ENCODE results near the gene DOLPP1. TPM values are rescaled to one million over a fixed set of nuclear protein-coding genes. Genes with fewer than 3 reads are reported as not detected.

The DOLPP1 gene
- total RNA-seq, 1 experiment from 2014 or later = 32.7 TPM

DNA sequence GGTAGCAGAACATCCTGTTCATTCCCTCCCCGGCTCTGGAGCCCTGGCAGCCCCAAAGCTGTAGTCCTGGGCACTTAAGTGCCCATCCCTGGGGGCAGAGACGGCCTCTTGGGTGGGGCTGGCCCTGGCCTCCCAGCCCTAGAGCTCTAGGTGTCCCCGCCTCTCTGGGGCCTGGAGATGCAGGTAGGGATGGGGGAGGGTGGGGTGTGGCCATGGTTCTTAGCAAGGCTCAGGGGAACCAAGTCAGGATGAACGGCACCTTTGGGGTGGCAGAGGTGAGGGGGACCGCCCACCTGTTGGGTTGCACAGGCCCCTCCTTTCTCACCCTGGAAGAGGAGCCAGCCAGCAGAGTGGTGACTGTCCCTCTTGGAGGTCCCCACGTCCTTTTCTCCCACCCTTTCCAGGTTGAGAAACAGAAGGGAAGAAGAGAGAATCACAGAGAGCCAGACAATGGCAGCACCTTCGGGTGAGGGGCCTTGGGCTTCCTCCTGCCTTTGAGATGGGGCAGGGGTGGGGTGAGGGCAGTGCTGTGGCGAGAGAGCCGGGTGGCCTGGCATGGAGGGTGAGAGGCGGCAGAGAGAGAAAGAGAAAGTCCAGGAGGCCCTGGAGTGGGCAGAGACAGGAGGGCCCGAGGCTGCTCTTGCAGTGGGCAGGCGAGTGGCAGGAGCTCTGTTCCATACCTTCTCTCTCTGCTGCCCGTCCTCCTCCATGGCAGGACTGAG lies 27.3 kb downstream of the DOLPP1 start (continued):
- TF ChIP-seq ZNF532 (CRISPR knock-in tag; IDR thresholded peaks at IDR 0.05; ENCODE audit: borderline replicate concordance) (no peak), E2F5 (CRISPR knock-in tag; IDR thresholded peaks at IDR 0.05) (no peak), GRHL2 (CRISPR knock-in tag; IDR thresholded peaks at IDR 0.05; ENCODE audit: insufficient replicate concordance, severe bottlenecking) (no peak)

DNA sequence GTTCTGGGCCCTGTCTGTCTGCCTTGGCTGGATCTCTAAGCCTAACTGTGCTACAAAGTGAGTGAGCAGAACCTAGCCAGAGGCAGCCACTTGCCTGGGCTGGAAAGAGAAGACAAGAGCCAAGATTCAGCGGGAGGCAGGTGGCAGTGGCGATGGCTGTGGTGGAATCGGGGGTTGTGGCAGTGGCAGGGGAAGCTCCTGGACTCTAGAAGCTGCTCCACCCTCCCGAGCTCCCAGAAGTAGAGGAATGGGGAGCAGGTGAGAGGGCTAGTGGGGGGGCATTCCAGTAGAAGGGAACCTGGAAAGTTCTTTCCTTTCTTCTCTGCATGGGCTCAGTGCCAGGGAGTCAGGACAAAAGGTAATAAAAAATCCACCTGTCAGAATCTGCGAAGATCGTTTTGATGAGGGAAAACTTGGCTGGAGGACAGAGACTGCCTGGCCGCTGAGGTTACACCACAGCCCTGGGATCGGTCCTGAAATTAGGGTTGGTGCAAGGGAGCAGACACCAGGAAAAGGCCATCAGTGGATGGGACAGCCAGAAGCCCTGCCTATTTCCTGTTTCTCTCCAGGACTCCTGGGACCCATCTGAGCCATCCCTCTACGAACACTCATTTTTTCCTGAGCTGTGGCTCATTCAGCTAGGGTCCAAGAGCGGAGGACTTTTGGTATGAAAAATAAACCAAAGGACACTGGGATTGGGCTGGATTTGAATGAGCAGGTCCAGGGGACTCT lies 28.1 kb downstream of the DOLPP1 start:
- no peaks in the 10 kb centered on the region for H3K9me3 Mint-ChIP-seq
- POLR2A ChIA-PET = interaction anchor here (0.5 to 1.6 kb wide), 3 partner anchors 18 to 203 kb away, joined by 3 read pairs; no protein-coding TSS in a partner anchor
- ATAC-seq (no peak), DNase-seq (ENCODE audit: low spot score) (no peak)
- no peak overlapping the region for H3K27ac Mint-ChIP-seq
- peaks cover 17% of the 10 kb centered on the region for H3K27me3 Mint-ChIP-seq (ENCODE audit: low read depth)
- H3K36me3 Mint-ChIP-seq = no peaks in the 10 kb centered on the region
- peaks cover 16% of the 10 kb centered on the region for H3K4me1 Mint-ChIP-seq
- CTCF ChIA-PET = interaction anchor here (1.3 to 2.5 kb wide), 7 partner anchors 9 to 517 kb away, joined by 3 to 13 read pairs (median 5); partner anchors contain the start of genes NTMT1 and SH3GLB2
- H3K4me3 Mint-ChIP-seq = peak overlapping the region; percentile 65
- TF ChIP-seq ZBTB21 (CRISPR knock-in tag; IDR thresholded peaks at IDR 0.05; ENCODE audit: borderline replicate concordance) (no peak), GRHL2 (CRISPR knock-in tag; IDR thresholded peaks at IDR 0.05; ENCODE audit: insufficient replicate concordance, severe bottlenecking) (no peak), NR1H2 (CRISPR knock-in tag; IDR thresholded peaks at IDR 0.05) (no peak), TP53 (CRISPR knock-in tag; IDR thresholded peaks at IDR 0.05) (no peak), CTCF (IDR thresholded peaks at IDR 0.05) (no peak), CREM (CRISPR knock-in tag; IDR thresholded peaks at IDR 0.05) (no peak), ESRRA (CRISPR knock-in tag; IDR thresholded peaks at IDR 0.05; ENCODE audit: borderline replicate concordance) (no peak), NR3C1 (CRISPR knock-in tag; conservative IDR thresholded peaks at IDR 0.05; ENCODE audit: low read depth) (no peak), ATF6 (CRISPR knock-in tag; IDR thresholded peaks at IDR 0.05) (no peak), AR (CRISPR knock-in tag; IDR thresholded peaks at IDR 0.05) (no peak), FOXP4 (CRISPR knock-in tag; IDR thresholded peaks at IDR 0.05) (no peak)
- TF ChIP-seq, protein P1, sequence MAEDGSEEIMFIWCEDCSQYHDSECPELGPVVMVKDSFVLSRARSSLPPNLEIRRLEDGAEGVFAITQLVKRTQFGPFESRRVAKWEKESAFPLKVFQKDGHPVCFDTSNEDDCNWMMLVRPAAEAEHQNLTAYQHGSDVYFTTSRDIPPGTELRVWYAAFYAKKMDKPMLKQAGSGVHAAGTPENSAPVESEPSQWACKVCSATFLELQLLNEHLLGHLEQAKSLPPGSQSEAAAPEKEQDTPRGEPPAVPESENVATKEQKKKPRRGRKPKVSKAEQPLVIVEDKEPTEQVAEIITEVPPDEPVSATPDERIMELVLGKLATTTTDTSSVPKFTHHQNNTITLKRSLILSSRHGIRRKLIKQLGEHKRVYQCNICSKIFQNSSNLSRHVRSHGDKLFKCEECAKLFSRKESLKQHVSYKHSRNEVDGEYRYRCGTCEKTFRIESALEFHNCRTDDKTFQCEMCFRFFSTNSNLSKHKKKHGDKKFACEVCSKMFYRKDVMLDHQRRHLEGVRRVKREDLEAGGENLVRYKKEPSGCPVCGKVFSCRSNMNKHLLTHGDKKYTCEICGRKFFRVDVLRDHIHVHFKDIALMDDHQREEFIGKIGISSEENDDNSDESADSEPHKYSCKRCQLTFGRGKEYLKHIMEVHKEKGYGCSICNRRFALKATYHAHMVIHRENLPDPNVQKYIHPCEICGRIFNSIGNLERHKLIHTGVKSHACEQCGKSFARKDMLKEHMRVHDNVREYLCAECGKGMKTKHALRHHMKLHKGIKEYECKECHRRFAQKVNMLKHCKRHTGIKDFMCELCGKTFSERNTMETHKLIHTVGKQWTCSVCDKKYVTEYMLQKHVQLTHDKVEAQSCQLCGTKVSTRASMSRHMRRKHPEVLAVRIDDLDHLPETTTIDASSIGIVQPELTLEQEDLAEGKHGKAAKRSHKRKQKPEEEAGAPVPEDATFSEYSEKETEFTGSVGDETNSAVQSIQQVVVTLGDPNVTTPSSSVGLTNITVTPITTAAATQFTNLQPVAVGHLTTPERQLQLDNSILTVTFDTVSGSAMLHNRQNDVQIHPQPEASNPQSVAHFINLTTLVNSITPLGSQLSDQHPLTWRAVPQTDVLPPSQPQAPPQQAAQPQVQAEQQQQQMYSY (CRISPR knock-in tag; IDR thresholded peaks at IDR 0.05) = no peak

Data from WTC11 (cell line).